ENCODE data around the gene KIF3A.

Gene KIF3A

GRCh38 chr5:132770476-132771159, 33.3 kb upstream of the KIF3A start:
- no peak for DNase-seq

DNA sequence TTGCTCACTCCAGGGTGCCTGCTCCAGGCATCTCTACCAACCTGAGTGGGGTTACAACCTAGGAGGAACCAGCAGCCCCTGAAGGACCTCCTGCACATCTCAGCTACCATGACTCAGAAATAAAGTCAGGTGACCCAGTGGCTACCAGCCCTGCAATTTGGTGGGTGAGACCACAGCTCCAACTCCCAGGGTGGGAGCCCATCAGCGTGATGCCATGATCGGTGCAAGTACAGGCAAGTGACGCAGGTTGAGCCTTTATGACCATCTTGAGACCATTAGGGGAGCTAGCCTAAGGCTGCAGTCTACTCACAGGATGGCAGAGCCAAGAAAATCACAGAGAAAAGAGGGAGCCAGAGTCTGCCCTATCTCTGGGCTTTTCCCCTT, 31.1 kb upstream of the KIF3A start:
- DNase-seq = no peak

- DNase-seq = no peak
Measured at GRCh38 chr5:132767150-132767549, 29.8 kb upstream of the KIF3A start.

GRCh38 chr5:132766806-132767055, 29.4 kb upstream of the KIF3A start:
- DNase-seq = no peak

- no peak for DNase-seq
Measured at GRCh38 chr5:132766020-132766805, 28.9 kb upstream of the KIF3A start.

DNA sequence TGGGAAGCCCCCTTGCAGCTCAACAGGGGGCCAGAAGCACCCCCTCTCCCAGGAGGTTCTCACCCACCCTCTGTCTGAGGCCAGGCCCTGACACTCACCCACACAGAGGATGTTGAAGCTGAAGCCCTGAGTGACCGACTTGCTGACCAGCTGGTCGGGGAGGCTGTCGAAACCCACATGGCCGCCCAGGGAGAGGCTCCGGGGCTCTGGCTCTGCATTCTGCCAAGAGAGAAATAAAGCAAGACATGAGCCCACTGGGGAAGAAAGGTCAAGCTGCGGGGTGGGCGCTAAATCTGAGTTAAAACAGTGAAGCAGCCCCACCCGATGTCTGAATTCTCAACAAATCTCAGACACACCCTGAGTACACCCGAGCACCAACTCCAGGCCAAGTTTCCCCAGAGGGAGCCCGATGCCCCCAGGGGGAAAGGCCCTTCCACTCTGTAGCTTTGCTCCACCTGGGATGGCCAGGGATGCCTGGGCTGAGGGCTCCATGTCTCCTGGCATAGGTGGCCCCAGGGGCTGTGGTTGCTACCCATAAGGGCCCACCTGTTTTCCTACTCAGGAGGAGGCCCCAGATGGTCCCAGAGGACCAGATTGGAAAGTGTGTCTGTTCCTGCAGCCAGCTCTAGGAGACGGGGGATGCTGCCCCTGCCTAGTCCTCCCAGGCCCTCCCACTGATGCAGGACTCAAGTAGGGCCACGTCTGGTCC, 28.1 kb upstream of the KIF3A start:
- no peak for DNase-seq

GRCh38 chr5:132764671-132765238, 27.4 kb upstream of the KIF3A start:
- no peak for DNase-seq

- DNase-seq = no peak
Measured at GRCh38 chr5:132764051-132764450, 26.7 kb upstream of the KIF3A start.

- no peak for DNase-seq
Measured at GRCh38 chr5:132763181-132764036, 26.1 kb upstream of the KIF3A start.

- DNase-seq = no peak
Measured at GRCh38 chr5:132762246-132763000, 25.1 kb upstream of the KIF3A start.

- DNase-seq = no peak
Measured at GRCh38 chr5:132761321-132762240, 24.2 kb upstream of the KIF3A start.

- no peak for DNase-seq
Measured at GRCh38 chr5:132760601-132761317, 23.4 kb upstream of the KIF3A start.

DNA sequence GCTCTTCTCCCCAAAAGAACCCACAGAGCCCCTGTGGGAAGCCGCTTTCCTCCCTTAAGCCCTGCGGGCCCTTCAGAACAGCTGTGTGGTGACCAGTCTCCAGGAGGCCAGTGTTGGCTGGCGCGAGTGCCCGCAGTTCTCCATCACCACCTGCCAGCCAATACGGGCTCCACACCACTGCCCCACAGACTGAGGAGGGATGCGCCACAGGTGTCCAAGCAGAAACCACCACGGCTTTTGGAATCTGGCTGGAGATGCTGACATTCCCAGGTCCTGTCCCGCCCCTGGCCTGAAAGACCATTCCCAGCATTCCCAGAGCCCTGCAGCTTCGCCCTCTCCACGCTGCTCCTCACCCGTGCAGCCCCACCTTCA, 22.7 kb upstream of the KIF3A start:
- no peak for DNase-seq

- DNase-seq = no peak
Measured at GRCh38 chr5:132759114-132760048, 22.0 kb upstream of the KIF3A start.

- DNase-seq = no peak
Measured at GRCh38 chr5:132758451-132758850, 21.1 kb upstream of the KIF3A start.

GRCh38 chr5:132756542-132756941, 19.2 kb upstream of the KIF3A start:
- DNase-seq = no peak

GRCh38 chr5:132754947-132755346, 17.6 kb upstream of the KIF3A start:
- DNase-seq = no peak

- DNase-seq = no peak
Measured at GRCh38 chr5:132754111-132754510, 16.8 kb upstream of the KIF3A start.
